Vagina (tissue), 2 donors: ENCODE results near the gene L3MBTL4.

Experiments used
- POLR2A ChIP-seq, 2 donors: fragments of 450-650 bp; IDR thresholded peaks; one replicate each; pipeline ENCODE4 v1.6.1; 2017; ENCODE audit warnings: antibody characterized with exemption in 2 of 2, mild to moderate bottlenecking in 2 of 2, moderate library complexity in 2 of 2
- POLR2AphosphoS5 ChIP-seq, 2 donors: sonication (generic); formaldehyde crosslinking; IDR thresholded peaks; one replicate each; pipeline ENCODE4 v1.9.0; 2017; ENCODE audit warnings: antibody characterized with exemption in 2 of 2, mild to moderate bottlenecking in 2 of 2, low read depth in 1 of 2; ENCODE audit not compliant: insufficient read depth in 1 of 2
- TF ChIP-seq, protein P1 (sequence below), 3 experiments: fragments of 450-650 bp in 2 of 3; fragments of 200-600 bp in 1 of 3; sonication (generic) in 1 of 3; IDR thresholded peaks; one replicate each; pipeline ENCODE4 v1.5.1; 2017 to 2019; ENCODE audit warnings: antibody characterized with exemption in 3 of 3, mild to moderate bottlenecking in 2 of 3, moderate library complexity in 2 of 3

DNA sequence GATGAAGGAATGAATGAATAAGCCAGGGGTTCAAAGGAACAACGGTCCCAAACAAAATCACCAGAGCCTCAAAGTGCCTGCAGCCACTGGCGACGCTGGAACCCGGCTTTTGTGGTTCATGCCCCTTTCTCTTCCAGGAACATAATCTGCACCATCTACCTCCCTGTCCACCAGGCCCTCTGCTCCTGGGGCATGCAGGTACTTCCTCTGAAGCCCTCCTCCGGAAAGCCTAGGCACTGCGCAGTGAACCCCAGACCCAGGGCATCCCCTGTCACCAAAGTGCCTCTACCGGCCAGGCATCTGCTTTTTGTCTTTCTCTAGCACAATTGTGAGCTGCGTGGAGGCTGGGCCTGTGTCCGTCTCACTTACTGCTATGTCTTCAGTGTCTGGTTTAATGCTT lies 420.8 kb downstream of the L3MBTL4 start:
- TF ChIP-seq POLR2A (IDR thresholded peaks at IDR 0.05), result no peak
- TF ChIP-seq, protein P1, sequence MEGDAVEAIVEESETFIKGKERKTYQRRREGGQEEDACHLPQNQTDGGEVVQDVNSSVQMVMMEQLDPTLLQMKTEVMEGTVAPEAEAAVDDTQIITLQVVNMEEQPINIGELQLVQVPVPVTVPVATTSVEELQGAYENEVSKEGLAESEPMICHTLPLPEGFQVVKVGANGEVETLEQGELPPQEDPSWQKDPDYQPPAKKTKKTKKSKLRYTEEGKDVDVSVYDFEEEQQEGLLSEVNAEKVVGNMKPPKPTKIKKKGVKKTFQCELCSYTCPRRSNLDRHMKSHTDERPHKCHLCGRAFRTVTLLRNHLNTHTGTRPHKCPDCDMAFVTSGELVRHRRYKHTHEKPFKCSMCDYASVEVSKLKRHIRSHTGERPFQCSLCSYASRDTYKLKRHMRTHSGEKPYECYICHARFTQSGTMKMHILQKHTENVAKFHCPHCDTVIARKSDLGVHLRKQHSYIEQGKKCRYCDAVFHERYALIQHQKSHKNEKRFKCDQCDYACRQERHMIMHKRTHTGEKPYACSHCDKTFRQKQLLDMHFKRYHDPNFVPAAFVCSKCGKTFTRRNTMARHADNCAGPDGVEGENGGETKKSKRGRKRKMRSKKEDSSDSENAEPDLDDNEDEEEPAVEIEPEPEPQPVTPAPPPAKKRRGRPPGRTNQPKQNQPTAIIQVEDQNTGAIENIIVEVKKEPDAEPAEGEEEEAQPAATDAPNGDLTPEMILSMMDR (IDR thresholded peaks at IDR 0.05), result no peak
- TF ChIP-seq POLR2AphosphoS5 (IDR thresholded peaks at IDR 0.05; ENCODE audit: insufficient read depth in 1 of 2, low read depth in 1 of 2), result no peak
